ENCODE data around the gene MRPL20. TPM values are rescaled to one million over a fixed set of nuclear protein-coding genes. Genes with fewer than 3 reads are reported as not detected.

Gene MRPL20
- polyA plus RNA-seq, 1 of the 3 experiments (the other 2 are of a cell fraction): 210 TPM

DNA sequence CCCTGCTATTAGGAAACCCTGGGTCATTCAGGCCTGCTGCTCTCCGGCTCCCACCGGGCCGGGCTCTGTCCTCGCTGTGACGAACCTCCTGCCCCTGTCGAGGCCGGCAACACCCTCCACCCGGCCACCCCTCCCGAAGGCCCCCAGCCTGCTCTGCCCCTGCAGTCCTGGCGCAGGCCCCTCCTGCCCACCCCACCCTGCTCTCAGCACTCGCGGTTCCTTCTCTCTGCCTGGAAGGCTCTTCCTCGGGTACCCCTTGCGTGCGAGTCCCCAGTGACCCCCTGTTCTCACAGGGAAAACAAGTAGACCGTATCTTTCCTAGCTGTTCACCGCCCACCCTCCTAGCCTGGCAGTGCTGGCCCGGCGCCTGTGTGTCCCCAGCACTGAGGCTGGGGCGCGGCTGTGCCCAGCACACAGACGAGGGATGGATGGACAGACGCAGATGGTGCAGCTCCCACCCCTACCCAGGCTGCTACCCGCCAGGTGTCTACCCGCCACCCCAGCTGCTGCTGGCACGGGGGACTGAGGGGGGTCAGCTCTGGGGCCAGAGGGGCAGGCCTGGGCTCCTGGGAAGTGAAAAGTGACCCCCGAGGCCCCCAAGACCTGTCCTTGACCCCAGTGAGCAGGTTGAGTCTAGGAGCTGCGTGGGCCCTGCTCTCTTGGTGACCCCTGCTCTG lies 25.3 kb upstream of the MRPL20 start:
- DNase-seq: peak; percentile 43
- Histone ChIP-seq H3K4me1 (ENCODE audit: control insufficient read depth in 1 of 2, insufficient read depth in 2 of 2, low read depth in 1 of 2, low read length in 1 of 2) (peaks cover 0 to 28% of the 10 kb centered on the region in 2 experiments; a peak in 1 of 4 replicates), H3K4me2 (no peak overlapping the region), H3K9me3 (no peaks in the 10 kb centered on the region), H3K9ac (no peak overlapping the region), H3K9me2 (no peaks in the 10 kb centered on the region), H3K79me2 (ENCODE audit: insufficient read depth) (no peaks in the 10 kb centered on the region), H3K36me3 (replicated peaks in 1 of 2; ENCODE audit: control insufficient read depth in 1 of 2, insufficient read depth in 2 of 2, low read length in 1 of 2) (no peaks in the 10 kb centered on the region), H4K20me1 (ENCODE audit: insufficient read depth) (no peaks in the 10 kb centered on the region), H3K27ac (ENCODE audit: low read depth in 2 of 2, low read length in 1 of 2) (no peak overlapping the region; a peak in 1 of 4 replicates), H3K27me3 (ENCODE audit: insufficient read depth) (no peaks in the 10 kb centered on the region), H2AFZ (ENCODE audit: low read depth) (no peak overlapping the region), H3F3A (replicated peaks; ENCODE audit: insufficient read depth) (peaks cover 3% of the 10 kb centered on the region), H3K4me3 (ENCODE audit: low read depth in 2 of 2, low read length in 1 of 2) (no peak overlapping the region)
- POLR2A ChIA-PET: interaction anchor here (1.1 kb wide), 1 partner anchor 25 kb away, joined by 3 read pairs; no protein-coding TSS in a partner anchor
- TF ChIP-seq NFIC (IDR thresholded peaks at IDR 0.05; ENCODE audit: borderline replicate concordance): no peak
- no peak for TF ChIP-seq TEAD4 (IDR thresholded peaks at IDR 0.05; ENCODE audit: borderline replicate concordance, insufficient read depth)
- TF ChIP-seq RAD21 (IDR thresholded peaks at IDR 0.05; ENCODE audit: low read length): no peak
- no peak for TF ChIP-seq RCOR1 (IDR thresholded peaks at IDR 0.05; ENCODE audit: low read length)
- TF ChIP-seq FOXM1 (IDR thresholded peaks at IDR 0.05; ENCODE audit: low read depth): no peak
- TF ChIP-seq FOXJ3 (CRISPR knock-in tag; IDR thresholded peaks at IDR 0.05): no peak
- TF ChIP-seq SIN3A (IDR thresholded peaks at IDR 0.05; ENCODE audit: borderline replicate concordance, low read depth, low read length): no peak
- TF ChIP-seq GATA2 (CRISPR knock-in tag; IDR thresholded peaks at IDR 0.05): no peak
- TF ChIP-seq, protein P1, sequence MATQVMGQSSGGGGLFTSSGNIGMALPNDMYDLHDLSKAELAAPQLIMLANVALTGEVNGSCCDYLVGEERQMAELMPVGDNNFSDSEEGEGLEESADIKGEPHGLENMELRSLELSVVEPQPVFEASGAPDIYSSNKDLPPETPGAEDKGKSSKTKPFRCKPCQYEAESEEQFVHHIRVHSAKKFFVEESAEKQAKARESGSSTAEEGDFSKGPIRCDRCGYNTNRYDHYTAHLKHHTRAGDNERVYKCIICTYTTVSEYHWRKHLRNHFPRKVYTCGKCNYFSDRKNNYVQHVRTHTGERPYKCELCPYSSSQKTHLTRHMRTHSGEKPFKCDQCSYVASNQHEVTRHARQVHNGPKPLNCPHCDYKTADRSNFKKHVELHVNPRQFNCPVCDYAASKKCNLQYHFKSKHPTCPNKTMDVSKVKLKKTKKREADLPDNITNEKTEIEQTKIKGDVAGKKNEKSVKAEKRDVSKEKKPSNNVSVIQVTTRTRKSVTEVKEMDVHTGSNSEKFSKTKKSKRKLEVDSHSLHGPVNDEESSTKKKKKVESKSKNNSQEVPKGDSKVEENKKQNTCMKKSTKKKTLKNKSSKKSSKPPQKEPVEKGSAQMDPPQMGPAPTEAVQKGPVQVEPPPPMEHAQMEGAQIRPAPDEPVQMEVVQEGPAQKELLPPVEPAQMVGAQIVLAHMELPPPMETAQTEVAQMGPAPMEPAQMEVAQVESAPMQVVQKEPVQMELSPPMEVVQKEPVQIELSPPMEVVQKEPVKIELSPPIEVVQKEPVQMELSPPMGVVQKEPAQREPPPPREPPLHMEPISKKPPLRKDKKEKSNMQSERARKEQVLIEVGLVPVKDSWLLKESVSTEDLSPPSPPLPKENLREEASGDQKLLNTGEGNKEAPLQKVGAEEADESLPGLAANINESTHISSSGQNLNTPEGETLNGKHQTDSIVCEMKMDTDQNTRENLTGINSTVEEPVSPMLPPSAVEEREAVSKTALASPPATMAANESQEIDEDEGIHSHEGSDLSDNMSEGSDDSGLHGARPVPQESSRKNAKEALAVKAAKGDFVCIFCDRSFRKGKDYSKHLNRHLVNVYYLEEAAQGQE (IDR thresholded peaks at IDR 0.05; ENCODE audit: low read depth, low read length): no peak
- no peak for TF ChIP-seq JUND (IDR thresholded peaks at IDR 0.05)
- TF ChIP-seq, protein P2, sequence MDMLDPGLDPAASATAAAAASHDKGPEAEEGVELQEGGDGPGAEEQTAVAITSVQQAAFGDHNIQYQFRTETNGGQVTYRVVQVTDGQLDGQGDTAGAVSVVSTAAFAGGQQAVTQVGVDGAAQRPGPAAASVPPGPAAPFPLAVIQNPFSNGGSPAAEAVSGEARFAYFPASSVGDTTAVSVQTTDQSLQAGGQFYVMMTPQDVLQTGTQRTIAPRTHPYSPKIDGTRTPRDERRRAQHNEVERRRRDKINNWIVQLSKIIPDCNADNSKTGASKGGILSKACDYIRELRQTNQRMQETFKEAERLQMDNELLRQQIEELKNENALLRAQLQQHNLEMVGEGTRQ (IDR thresholded peaks at IDR 0.05; ENCODE audit: borderline replicate concordance, low read depth, low read length): no peak
- TF ChIP-seq NRF1 (IDR thresholded peaks at IDR 0.05; ENCODE audit: low read depth, low read length): no peak
- TF ChIP-seq SMC3 (IDR thresholded peaks at IDR 0.05; ENCODE audit: low read depth, low read length): no peak
- no peak for TF ChIP-seq POLR2AphosphoS5 (IDR thresholded peaks at IDR 0.05; ENCODE audit: low read depth, low read length)
- no peak for TF ChIP-seq MEF2A (IDR thresholded peaks at IDR 0.05; ENCODE audit: borderline replicate concordance, low read depth)
- TF ChIP-seq, protein P3, sequence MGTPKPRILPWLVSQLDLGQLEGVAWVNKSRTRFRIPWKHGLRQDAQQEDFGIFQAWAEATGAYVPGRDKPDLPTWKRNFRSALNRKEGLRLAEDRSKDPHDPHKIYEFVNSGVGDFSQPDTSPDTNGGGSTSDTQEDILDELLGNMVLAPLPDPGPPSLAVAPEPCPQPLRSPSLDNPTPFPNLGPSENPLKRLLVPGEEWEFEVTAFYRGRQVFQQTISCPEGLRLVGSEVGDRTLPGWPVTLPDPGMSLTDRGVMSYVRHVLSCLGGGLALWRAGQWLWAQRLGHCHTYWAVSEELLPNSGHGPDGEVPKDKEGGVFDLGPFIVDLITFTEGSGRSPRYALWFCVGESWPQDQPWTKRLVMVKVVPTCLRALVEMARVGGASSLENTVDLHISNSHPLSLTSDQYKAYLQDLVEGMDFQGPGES (IDR thresholded peaks at IDR 0.05; ENCODE audit: low read depth, low read length): no peak
- TF ChIP-seq FOSL2 (IDR thresholded peaks at IDR 0.05; ENCODE audit: borderline replicate concordance, low read depth): no peak
- TF ChIP-seq, protein P4, sequence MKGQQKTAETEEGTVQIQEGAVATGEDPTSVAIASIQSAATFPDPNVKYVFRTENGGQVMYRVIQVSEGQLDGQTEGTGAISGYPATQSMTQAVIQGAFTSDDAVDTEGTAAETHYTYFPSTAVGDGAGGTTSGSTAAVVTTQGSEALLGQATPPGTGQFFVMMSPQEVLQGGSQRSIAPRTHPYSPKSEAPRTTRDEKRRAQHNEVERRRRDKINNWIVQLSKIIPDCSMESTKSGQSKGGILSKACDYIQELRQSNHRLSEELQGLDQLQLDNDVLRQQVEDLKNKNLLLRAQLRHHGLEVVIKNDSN (IDR thresholded peaks at IDR 0.05; ENCODE audit: borderline replicate concordance, low read depth): no peak
- TF ChIP-seq YY1 (IDR thresholded peaks at IDR 0.05; ENCODE audit: low read depth): no peak
- TF ChIP-seq, protein P5, sequence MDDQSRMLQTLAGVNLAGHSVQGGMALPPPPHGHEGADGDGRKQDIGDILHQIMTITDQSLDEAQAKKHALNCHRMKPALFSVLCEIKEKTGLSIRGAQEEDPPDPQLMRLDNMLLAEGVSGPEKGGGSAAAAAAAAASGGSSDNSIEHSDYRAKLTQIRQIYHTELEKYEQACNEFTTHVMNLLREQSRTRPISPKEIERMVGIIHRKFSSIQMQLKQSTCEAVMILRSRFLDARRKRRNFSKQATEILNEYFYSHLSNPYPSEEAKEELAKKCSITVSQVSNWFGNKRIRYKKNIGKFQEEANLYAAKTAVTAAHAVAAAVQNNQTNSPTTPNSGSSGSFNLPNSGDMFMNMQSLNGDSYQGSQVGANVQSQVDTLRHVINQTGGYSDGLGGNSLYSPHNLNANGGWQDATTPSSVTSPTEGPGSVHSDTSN (IDR thresholded peaks at IDR 0.05): no peak
- CTCF ChIA-PET: interaction anchor here (2.1 kb wide), 1 partner anchor 8 kb away, joined by 6 read pairs; no protein-coding TSS in a partner anchor
- 86% methylated on average over 15 of the region's 28 CpGs for WGBS (ENCODE audit: low lambda C conversion rate)

All from SK-N-SH (cell line).